PC-9 (cell line): ENCODE results near the gene ITGB8.

Source experiments
- CTCF ChIP-seq: fragments of 200-600 bp; sonication (generic); conservative IDR thresholded peaks from 2 replicates; pipeline ENCODE4 v1.6.1; 2017; ENCODE audit warnings: mixed run types, antibody characterized with exemption, mild to moderate bottlenecking, moderate library complexity
- EZH2 ChIP-seq: fragments of 200-600 bp; sonication (generic); IDR thresholded peaks from 2 replicates; pipeline ENCODE4 v1.8.0; 2017; ENCODE audit warnings: antibody characterized with exemption, low read depth

GRCh38 chr7:20393616-20394015 is 62.9 kb downstream of the ITGB8 start:
- no peak for TF ChIP-seq CTCF
- no peak for TF ChIP-seq EZH2
